ENCODE results near the gene CDC42SE2. TPM values are rescaled to one million over a fixed set of nuclear protein-coding genes. Genes with fewer than 3 reads are reported as not detected.
"Not testable (repeated sequence)": the region's sequence is repeated elsewhere in the genome, so short reads cannot be mapped to it uniquely, and the experiment has no call there.

The CDC42SE2 gene
- total RNA-seq, 1 experiment from 2014 or later = 25.9 TPM

- Histone ChIP-seq H3K36me3 (replicated peaks; ENCODE audit: control insufficient read depth, insufficient read depth, low read length) (no peaks in the 10 kb centered on the region), H3K4me3 (ENCODE audit: insufficient read depth, low read depth, low read length) (no peak overlapping the region), H3K27me3 (ENCODE audit: control insufficient read depth, insufficient read depth, low read length) (no peaks in the 10 kb centered on the region)
- DNase-seq = no peak
Observed at GRCh38 chr5:131229623-131230022, 34.2 kb upstream of the CDC42SE2 start.

GRCh38 chr5:131230406-131230805 lies 33.4 kb upstream of the CDC42SE2 start:
- Histone ChIP-seq H3K27me3 (ENCODE audit: control insufficient read depth, insufficient read depth, low read length) (no peaks in the 10 kb centered on the region), H3K4me3 (ENCODE audit: insufficient read depth, low read depth, low read length) (no peak overlapping the region), H3K36me3 (replicated peaks; ENCODE audit: control insufficient read depth, insufficient read depth, low read length) (no peaks in the 10 kb centered on the region)
- peak; percentile 38 for DNase-seq

GRCh38 chr5:131239686-131240085 lies 24.2 kb upstream of the CDC42SE2 start:
- H3K27me3 ChIP-seq (ENCODE audit: control insufficient read depth, insufficient read depth, low read length) = no peaks in the 10 kb centered on the region
- H3K4me3 ChIP-seq (ENCODE audit: insufficient read depth, low read depth, low read length) = no peak overlapping the region
- no peaks in the 10 kb centered on the region for H3K36me3 ChIP-seq (replicated peaks; ENCODE audit: control insufficient read depth, insufficient read depth, low read length)
- DNase-seq = no peak

GRCh38 chr5:131242728-131243255 lies 21.1 kb upstream of the CDC42SE2 start:
- no peak overlapping the region for H3K4me3 ChIP-seq (ENCODE audit: insufficient read depth, low read depth, low read length)
- DNase-seq = no peak
- H3K36me3 ChIP-seq (replicated peaks; ENCODE audit: control insufficient read depth, insufficient read depth, low read length) = no peaks in the 10 kb centered on the region
- no peaks in the 10 kb centered on the region for H3K27me3 ChIP-seq (ENCODE audit: control insufficient read depth, insufficient read depth, low read length)

GRCh38 chr5:131245312-131245711 lies 18.5 kb upstream of the CDC42SE2 start:
- DNase-seq = no peak
- no peak overlapping the region for H3K4me3 ChIP-seq (ENCODE audit: insufficient read depth, low read depth, low read length)
- H3K36me3 ChIP-seq (replicated peaks; ENCODE audit: control insufficient read depth, insufficient read depth, low read length) = no peaks in the 10 kb centered on the region
- H3K27me3 ChIP-seq (ENCODE audit: control insufficient read depth, insufficient read depth, low read length) = no peaks in the 10 kb centered on the region

GRCh38 chr5:131245948-131246347 lies 17.9 kb upstream of the CDC42SE2 start:
- H3K27me3 ChIP-seq (ENCODE audit: control insufficient read depth, insufficient read depth, low read length) = no peaks in the 10 kb centered on the region
- no peak for DNase-seq
- no peak overlapping the region for H3K4me3 ChIP-seq (ENCODE audit: insufficient read depth, low read depth, low read length)
- no peaks in the 10 kb centered on the region for H3K36me3 ChIP-seq (replicated peaks; ENCODE audit: control insufficient read depth, insufficient read depth, low read length)

- no peaks in the 10 kb centered on the region for H3K27me3 ChIP-seq (ENCODE audit: control insufficient read depth, insufficient read depth, low read length)
- H3K36me3 ChIP-seq (replicated peaks; ENCODE audit: control insufficient read depth, insufficient read depth, low read length) = no peaks in the 10 kb centered on the region
- DNase-seq = no peak
- no peak overlapping the region for H3K4me3 ChIP-seq (ENCODE audit: insufficient read depth, low read depth, low read length)
Observed at GRCh38 chr5:131246504-131246903, 17.3 kb upstream of the CDC42SE2 start.

GRCh38 chr5:131250751-131251475 lies 12.9 kb upstream of the CDC42SE2 start:
- Histone ChIP-seq H3K36me3 (replicated peaks; ENCODE audit: control insufficient read depth, insufficient read depth, low read length) (no peaks in the 10 kb centered on the region), H3K4me3 (ENCODE audit: insufficient read depth, low read depth, low read length) (no peak overlapping the region), H3K27me3 (ENCODE audit: control insufficient read depth, insufficient read depth, low read length) (no peaks in the 10 kb centered on the region)
- no peak for DNase-seq

GRCh38 chr5:131252824-131253171 lies 11.1 kb upstream of the CDC42SE2 start:
- Histone ChIP-seq H3K4me3 (ENCODE audit: insufficient read depth, low read depth, low read length) (no peak overlapping the region), H3K36me3 (replicated peaks; ENCODE audit: control insufficient read depth, insufficient read depth, low read length) (no peaks in the 10 kb centered on the region), H3K27me3 (ENCODE audit: control insufficient read depth, insufficient read depth, low read length) (no peaks in the 10 kb centered on the region)
- no peak for DNase-seq

- not testable (repeated sequence) for H3K4me3 ChIP-seq (ENCODE audit: insufficient read depth, low read depth, low read length); H3K36me3 ChIP-seq (replicated peaks; ENCODE audit: control insufficient read depth, insufficient read depth, low read length); H3K27me3 ChIP-seq (ENCODE audit: control insufficient read depth, insufficient read depth, low read length); DNase-seq
Observed at GRCh38 chr5:131254025-131254424, 9.8 kb upstream of the CDC42SE2 start.

- DNase-seq = no peak
- no peaks in the 10 kb centered on the region for H3K27me3 ChIP-seq (ENCODE audit: control insufficient read depth, insufficient read depth, low read length)
Observed at GRCh38 chr5:131254741-131255140, 9.1 kb upstream of the CDC42SE2 start.

GRCh38 chr5:131256507-131256823 lies 7.4 kb upstream of the CDC42SE2 start:
- Histone ChIP-seq H3K27me3 (ENCODE audit: control insufficient read depth, insufficient read depth, low read length) (no peaks in the 10 kb centered on the region), H3K4me3 (ENCODE audit: insufficient read depth, low read depth, low read length) (no peak overlapping the region), H3K36me3 (replicated peaks; ENCODE audit: control insufficient read depth, insufficient read depth, low read length) (no peaks in the 10 kb centered on the region)
- no peak for DNase-seq

More at GRCh38 chr5:131254741-131255140, 9.1 kb upstream of the CDC42SE2 start:
- H3K4me3 ChIP-seq (ENCODE audit: insufficient read depth, low read depth, low read length) = no peak overlapping the region
- H3K36me3 ChIP-seq (replicated peaks; ENCODE audit: control insufficient read depth, insufficient read depth, low read length) = no peaks in the 10 kb centered on the region

GRCh38 chr5:131258733-131259132 lies 5.1 kb upstream of the CDC42SE2 start:
- DNase-seq = no peak
- Histone ChIP-seq H3K4me3 (ENCODE audit: insufficient read depth, low read depth, low read length) (no peak overlapping the region), H3K36me3 (replicated peaks; ENCODE audit: control insufficient read depth, insufficient read depth, low read length) (no peaks in the 10 kb centered on the region), H3K27me3 (ENCODE audit: control insufficient read depth, insufficient read depth, low read length) (no peaks in the 10 kb centered on the region)

- no peaks in the 10 kb centered on the region for H3K27me3 ChIP-seq (ENCODE audit: control insufficient read depth, insufficient read depth, low read length)
- no peaks in the 10 kb centered on the region for H3K36me3 ChIP-seq (replicated peaks; ENCODE audit: control insufficient read depth, insufficient read depth, low read length)
- no peak overlapping the region for H3K4me3 ChIP-seq (ENCODE audit: insufficient read depth, low read depth, low read length)
- no peak for DNase-seq
Observed at GRCh38 chr5:131259326-131259725, 4.5 kb upstream of the CDC42SE2 start.

- Histone ChIP-seq H3K4me3 (ENCODE audit: insufficient read depth, low read depth, low read length) (no peak overlapping the region), H3K36me3 (replicated peaks; ENCODE audit: control insufficient read depth, insufficient read depth, low read length) (no peaks in the 10 kb centered on the region), H3K27me3 (ENCODE audit: control insufficient read depth, insufficient read depth, low read length) (no peaks in the 10 kb centered on the region)
- no peak for DNase-seq
Observed at GRCh38 chr5:131260895-131261294, 3.0 kb upstream of the CDC42SE2 start.

GRCh38 chr5:131261483-131261882 lies 2.4 kb upstream of the CDC42SE2 start:
- Histone ChIP-seq H3K36me3 (replicated peaks; ENCODE audit: control insufficient read depth, insufficient read depth, low read length) (no peaks in the 10 kb centered on the region), H3K27me3 (ENCODE audit: control insufficient read depth, insufficient read depth, low read length) (no peaks in the 10 kb centered on the region), H3K4me3 (ENCODE audit: insufficient read depth, low read depth, low read length) (no peak overlapping the region)
- no peak for DNase-seq
